Hematopoietic multipotent progenitor cell treated with erythropoietin and hydrocortisone succinate and interleukin-3 and kit ligand, for 15 days (in vitro differentiated cells): ENCODE results near the gene RAD54L.
A peak's percentile ranks its signal among the peaks of the same experiment; 100 is the strongest.
"Not testable (repeated sequence)": the region's sequence is repeated elsewhere in the genome, so short reads cannot be mapped to it uniquely, and the experiment has no call there.

Experiments used
- DNase-seq: peaks from one replicate; pipeline ENCODE4 v3.0.0-alpha.2; 2015; ENCODE audit warnings: low spot score

Gene RAD54L

GRCh38 chr1:46247436-46248121 lies at the start of gene RAD54L:
Gene RAD54L, plus strand, starts transcription at chr1:46247763. Its CDS starts 643 bp downstream, at chr1:46248406.
- peak; percentile 98 for DNase-seq

- DNase-seq: peak; percentile 78
Measured at GRCh38 chr1:46197964-46198811, 49.4 kb upstream of the RAD54L start, which contains the start of gene POMGNT1. Gene POMGNT1, minus strand, starts transcription at chr1:46198434. Its CDS starts 613 bp downstream, at chr1:46197821.

GRCh38 chr1:46199233-46199749 lies 48.3 kb upstream of the RAD54L start:
- DNase-seq: no peak

GRCh38 chr1:46203738-46204405 lies 43.7 kb upstream of the RAD54L start:
- no peak for DNase-seq

- no peak for DNase-seq
Measured at GRCh38 chr1:46204406-46204742, 43.2 kb upstream of the RAD54L start.

- DNase-seq: no peak
Measured at GRCh38 chr1:46205141-46205540, 42.4 kb upstream of the RAD54L start.

- no peak for DNase-seq
Measured at GRCh38 chr1:46205791-46206190, 41.8 kb upstream of the RAD54L start.

- no peak for DNase-seq
Measured at GRCh38 chr1:46206399-46206798, 41.2 kb upstream of the RAD54L start.

- DNase-seq: no peak
Measured at GRCh38 chr1:46210561-46210960, 37.0 kb upstream of the RAD54L start.

GRCh38 chr1:46211051-46211450 lies 36.5 kb upstream of the RAD54L start:
- DNase-seq: no peak

- DNase-seq: no peak
Measured at GRCh38 chr1:46215504-46215903, 32.1 kb upstream of the RAD54L start.

- DNase-seq: no peak
Measured at GRCh38 chr1:46218443-46218842, 29.1 kb upstream of the RAD54L start.

- no peak for DNase-seq
Measured at GRCh38 chr1:46219551-46220520, 27.7 kb upstream of the RAD54L start.

GRCh38 chr1:46220808-46221207 lies 26.8 kb upstream of the RAD54L start:
- no peak for DNase-seq

GRCh38 chr1:46221749-46222148 lies 25.8 kb upstream of the RAD54L start:
- no peak for DNase-seq

- DNase-seq: not testable (repeated sequence)
Measured at GRCh38 chr1:46223055-46223454, 24.5 kb upstream of the RAD54L start.

- peak; percentile 75 for DNase-seq
Measured at GRCh38 chr1:46223472-46223943, 24.1 kb upstream of the RAD54L start.

GRCh38 chr1:46224966-46225365 lies 22.6 kb upstream of the RAD54L start:
- no peak for DNase-seq

- DNase-seq: not testable (repeated sequence)
Measured at GRCh38 chr1:46231231-46231630, 16.3 kb upstream of the RAD54L start.

- no peak for DNase-seq
Measured at GRCh38 chr1:46236882-46237281, 10.7 kb upstream of the RAD54L start.

- DNase-seq: not testable (repeated sequence)
Measured at GRCh38 chr1:46238865-46239264, 8.7 kb upstream of the RAD54L start.
